Measurements from ENCODE around the gene PHACTR1. TPM values are rescaled to one million over a fixed set of nuclear protein-coding genes. Genes with fewer than 3 reads are reported as not detected.

Gene PHACTR1
- polyA plus RNA-seq, 3 donors = 6.1 to 26.9 (median 7.6) TPM

GRCh38 chr6:13238640-13239216, 522.2 kb downstream of the PHACTR1 start:
- no peak for TF ChIP-seq CTCF (IDR thresholded peaks at IDR 0.05)
- 93% methylated on average over 3 of the region's 7 CpGs for WGBS (ENCODE audit: insufficient coverage)
- Mint-ChIP-seq H3K36me3 (no peaks in the 10 kb centered on the region), H3K9me3 (peaks cover 0 to 3% (median 2%) of the 10 kb centered on the region in 7 donors), H3K27me3 (ENCODE audit: low read depth in 3 of 3) (no peaks in the 10 kb centered on the region), H3K4me1 (peaks cover 6% of the 10 kb centered on the region), H3K27ac (no peak overlapping the region), H3K4me3 (no peak overlapping the region)
- no peaks in the 10 kb centered on the region for H4K20me1 ChIP-seq (ENCODE audit: insufficient read depth, low read length)
- intact Hi-C loops (cut with micrococcal nuclease) = no loop called here
- DNase-seq = no peak
- no peaks in the 10 kb centered on the region for H3K36me3 ChIP-seq (replicated peaks in 1 of 2; ENCODE audit: control insufficient read depth in 1 of 2, insufficient read depth in 2 of 2, low read length in 2 of 2)
- no peak overlapping the region for H3K27ac ChIP-seq (ENCODE audit: low read depth in 1 of 2, low read length in 2 of 2)
- no peak overlapping the region for H2AFZ ChIP-seq (ENCODE audit: insufficient read depth, low read depth, low read length, poor library complexity, severe bottlenecking)
- no peaks in the 10 kb centered on the region for H3K9me3 ChIP-seq (replicated peaks in 1 of 2; ENCODE audit: control insufficient read depth in 1 of 2, insufficient read depth in 1 of 2, low read length in 2 of 2)
- H3K79me2 ChIP-seq (ENCODE audit: insufficient read depth, low read length) = no peaks in the 10 kb centered on the region
- H3K4me2 ChIP-seq (replicated peaks; ENCODE audit: extremely low read depth, low read length, poor library complexity, severe bottlenecking) = no peak overlapping the region
- peaks cover 0 to 6% of the 10 kb centered on the region in 2 donors for H3K4me1 ChIP-seq (ENCODE audit: control insufficient read depth in 1 of 2, insufficient read depth in 2 of 2, low read length in 2 of 2)
- no peak overlapping the region for H3K9ac ChIP-seq (ENCODE audit: insufficient read depth, low read length, poor library complexity, severe bottlenecking)
- no peak overlapping the region for H3K4me3 ChIP-seq (replicated peaks in 1 of 3; ENCODE audit: low read depth in 2 of 3, low read length in 3 of 3)
- H3K27me3 ChIP-seq (ENCODE audit: control insufficient read depth in 2 of 2, insufficient read depth in 2 of 2, low read length in 2 of 2) = no peaks in the 10 kb centered on the region

- H4K20me1 ChIP-seq (ENCODE audit: insufficient read depth, low read length) = no peaks in the 10 kb centered on the region
- no peaks in the 10 kb centered on the region for H3K79me2 ChIP-seq (ENCODE audit: insufficient read depth, low read length)
- peaks cover 0 to 6% of the 10 kb centered on the region in 2 donors for H3K9me3 ChIP-seq (replicated peaks in 1 of 2; ENCODE audit: control insufficient read depth in 1 of 2, insufficient read depth in 1 of 2, low read length in 2 of 2)
- H3K36me3 ChIP-seq (replicated peaks in 1 of 2; ENCODE audit: control insufficient read depth in 1 of 2, insufficient read depth in 2 of 2, low read length in 2 of 2) = no peaks in the 10 kb centered on the region
- no peak for TF ChIP-seq CTCF (IDR thresholded peaks at IDR 0.05)
- H3K4me1 Mint-ChIP-seq = peaks cover 6% of the 10 kb centered on the region
- H3K27ac ChIP-seq (ENCODE audit: low read depth in 1 of 2, low read length in 2 of 2) = no peak overlapping the region
- 93% methylated on average over 4 of the region's 9 CpGs for WGBS (ENCODE audit: insufficient coverage)
- H3K4me3 Mint-ChIP-seq = no peak overlapping the region
- H3K27me3 ChIP-seq (ENCODE audit: control insufficient read depth in 2 of 2, insufficient read depth in 2 of 2, low read length in 2 of 2) = no peaks in the 10 kb centered on the region
- DNase-seq = no peak
- no peaks in the 10 kb centered on the region for H3K36me3 Mint-ChIP-seq
- no peak overlapping the region for H3K9ac ChIP-seq (ENCODE audit: insufficient read depth, low read length, poor library complexity, severe bottlenecking)
- no peaks in the 10 kb centered on the region for H3K27me3 Mint-ChIP-seq (ENCODE audit: low read depth in 3 of 3)
- H3K27ac Mint-ChIP-seq = peak overlapping the region in 1 of 7 donors; percentile 13
- intact Hi-C loops (cut with micrococcal nuclease) = no loop called here
- H2AFZ ChIP-seq (ENCODE audit: insufficient read depth, low read depth, low read length, poor library complexity, severe bottlenecking) = no peak overlapping the region
- no peak overlapping the region for H3K4me3 ChIP-seq (replicated peaks in 1 of 3; ENCODE audit: low read depth in 2 of 3, low read length in 3 of 3)
- peaks cover 0 to 9% (median 5%) of the 10 kb centered on the region in 7 donors for H3K9me3 Mint-ChIP-seq
- no peak overlapping the region for H3K4me2 ChIP-seq (replicated peaks; ENCODE audit: extremely low read depth, low read length, poor library complexity, severe bottlenecking)
- H3K4me1 ChIP-seq (ENCODE audit: control insufficient read depth in 1 of 2, insufficient read depth in 2 of 2, low read length in 2 of 2) = peaks cover 0 to 6% of the 10 kb centered on the region in 2 donors
Observed at GRCh38 chr6:13239530-13240455, 523.2 kb downstream of the PHACTR1 start.

Measured in CD14-positive monocyte (primary cell).